ENCODE data around the gene TK1.

TK1 gene

GRCh38 chr17:78219396-78220150, 32.7 kb upstream of the TK1 start:
- peak in 1 of 2 experiments; percentile 52 for DNase-seq

DNA sequence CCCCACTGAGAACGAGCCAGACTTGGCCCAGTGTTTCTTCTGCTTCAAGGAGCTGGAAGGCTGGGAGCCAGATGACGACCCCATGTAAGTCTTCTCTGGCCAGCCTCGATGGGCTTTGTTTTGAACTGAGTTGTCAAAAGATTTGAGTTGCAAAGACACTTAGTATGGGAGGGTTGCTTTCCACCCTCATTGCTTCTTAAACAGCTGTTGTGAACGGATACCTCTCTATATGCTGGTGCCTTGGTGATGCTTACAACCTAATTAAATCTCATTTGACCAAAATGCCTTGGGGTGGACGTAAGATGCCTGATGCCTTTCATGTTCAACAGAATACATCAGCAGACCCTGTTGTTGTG, 27.8 kb upstream of the TK1 start:
- DNase-seq: no peak

DNA sequence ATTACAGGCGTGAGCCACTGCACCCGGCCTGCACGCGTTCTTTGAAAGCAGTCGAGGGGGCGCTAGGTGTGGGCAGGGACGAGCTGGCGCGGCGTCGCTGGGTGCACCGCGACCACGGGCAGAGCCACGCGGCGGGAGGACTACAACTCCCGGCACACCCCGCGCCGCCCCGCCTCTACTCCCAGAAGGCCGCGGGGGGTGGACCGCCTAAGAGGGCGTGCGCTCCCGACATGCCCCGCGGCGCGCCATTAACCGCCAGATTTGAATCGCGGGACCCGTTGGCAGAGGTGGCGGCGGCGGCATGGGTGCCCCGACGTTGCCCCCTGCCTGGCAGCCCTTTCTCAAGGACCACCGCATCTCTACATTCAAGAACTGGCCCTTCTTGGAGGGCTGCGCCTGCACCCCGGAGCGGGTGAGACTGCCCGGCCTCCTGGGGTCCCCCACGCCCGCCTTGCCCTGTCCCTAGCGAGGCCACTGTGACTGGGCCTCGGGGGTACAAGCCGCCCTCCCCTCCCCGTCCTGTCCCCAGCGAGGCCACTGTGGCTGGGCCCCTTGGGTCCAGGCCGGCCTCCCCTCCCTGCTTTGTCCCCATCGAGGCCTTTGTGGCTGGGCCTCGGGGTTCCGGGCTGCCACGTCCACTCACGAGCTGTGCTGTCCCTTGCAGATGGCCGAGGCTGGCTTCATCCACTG, 27.3 kb upstream of the TK1 start, which contains the start of gene BIRC5:
TSS of gene BIRC5 (plus strand) at position 238 of the 690 bp plus-strand sequence. CDS start at position 302, 64 bp downstream.
- DNase-seq: peak; percentile 98

GRCh38 chr17:78211032-78211431, 24.2 kb upstream of the TK1 start:
- DNase-seq: no peak

DNA sequence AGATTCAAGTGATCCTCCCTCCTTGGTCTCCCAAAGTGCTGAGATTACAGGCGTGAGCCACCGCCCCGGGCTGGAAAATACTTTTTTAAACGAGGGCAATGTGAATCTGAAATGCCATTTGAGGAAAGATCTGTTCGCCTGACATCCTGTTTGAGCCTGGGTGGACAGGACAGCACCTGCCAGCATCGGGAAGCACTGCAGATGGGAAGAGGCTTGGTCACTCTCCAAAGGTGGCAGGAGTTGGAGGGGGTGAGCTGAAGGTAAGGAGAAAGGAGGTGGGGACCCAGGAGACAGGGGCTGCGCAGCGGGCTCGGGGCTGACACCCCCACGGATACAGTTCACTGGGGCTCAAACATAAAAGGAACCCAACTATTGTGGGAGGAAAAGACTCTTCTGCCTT, 23.3 kb upstream of the TK1 start:
- DNase-seq: no peak

DNA sequence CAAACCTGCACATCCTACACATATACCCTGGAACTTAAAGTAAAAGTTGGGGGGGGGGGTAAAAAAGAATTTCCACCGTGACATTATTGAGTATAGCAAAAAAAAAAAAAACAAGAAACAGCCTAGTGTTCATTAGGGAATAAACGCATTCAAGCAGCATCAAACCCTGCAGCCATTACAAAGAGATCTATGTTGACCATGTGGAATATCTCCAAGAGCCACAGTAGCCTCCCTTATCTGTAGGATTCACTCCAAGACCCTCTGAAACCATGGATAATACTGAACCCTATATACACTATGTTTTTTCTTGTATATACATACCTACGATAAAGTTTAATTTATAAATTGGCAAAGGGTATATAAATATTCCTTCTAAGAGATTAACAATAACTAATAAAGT, 21.6 kb upstream of the TK1 start:
- DNase-seq: no peak

DNA sequence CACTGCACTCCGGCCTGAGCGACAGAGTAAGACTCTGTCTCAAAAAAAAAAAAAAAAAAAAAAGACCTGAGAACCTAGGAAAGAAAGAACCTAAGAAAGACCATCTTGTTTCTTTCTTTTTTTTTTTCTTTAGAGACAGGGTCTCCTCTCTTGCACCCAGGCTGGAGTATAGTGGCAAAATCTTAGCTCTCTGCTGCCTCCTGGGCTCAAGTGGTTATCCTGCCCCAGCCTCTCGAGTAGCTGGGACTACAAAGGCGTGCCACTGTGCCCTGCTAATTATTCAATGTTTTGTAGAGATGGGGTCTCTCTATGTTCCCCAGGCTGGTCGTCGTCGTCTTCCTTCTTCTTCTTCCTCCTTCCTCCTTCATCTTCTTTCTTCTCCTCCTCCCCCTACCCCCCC, 19.4 kb upstream of the TK1 start:
- DNase-seq: no peak

- DNase-seq: no peak
Observed at GRCh38 chr17:78205124-78205775, 18.4 kb upstream of the TK1 start.

- DNase-seq: no peak
Observed at GRCh38 chr17:78204387-78205123, 17.7 kb upstream of the TK1 start.

- DNase-seq: no peak
Observed at GRCh38 chr17:78202666-78203065, 15.8 kb upstream of the TK1 start.

GRCh38 chr17:78200451-78200850, 13.6 kb upstream of the TK1 start:
- DNase-seq: no peak

GRCh38 chr17:78197147-78197832, 10.4 kb upstream of the TK1 start:
- peak; percentile 18 to 53 for DNase-seq

- no peak for DNase-seq
Observed at GRCh38 chr17:78196716-78197115, 9.9 kb upstream of the TK1 start.

- DNase-seq: peak; percentile 42 to 74
Observed at GRCh38 chr17:78185981-78186691, 716 bp downstream of the TK1 start.

DNA sequence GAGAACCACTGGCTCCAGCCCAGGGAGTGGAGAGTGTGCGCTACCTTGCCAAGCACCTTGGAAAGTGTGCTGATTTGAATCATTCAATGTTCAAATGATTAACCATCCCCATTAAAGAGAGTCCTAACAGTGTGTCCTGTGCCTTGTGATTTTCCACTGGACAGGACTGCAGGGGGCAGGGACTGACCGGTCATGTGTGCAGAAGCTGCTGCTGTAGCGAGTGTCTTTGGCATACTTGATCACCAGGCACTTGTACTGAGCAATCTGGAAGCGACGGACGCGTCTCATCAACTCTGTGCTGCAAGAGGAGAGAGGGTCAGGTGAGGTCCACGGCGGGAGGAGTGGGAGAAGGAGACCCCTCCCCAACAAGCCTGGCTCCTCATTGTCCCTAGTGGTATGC, 2.0 kb downstream of the TK1 start:
- no peak for DNase-seq

GRCh38 chr17:78184351-78184750, 2.5 kb downstream of the TK1 start:
- no peak for DNase-seq

- DNase-seq: no peak
Observed at GRCh38 chr17:78183916-78184315, 2.9 kb downstream of the TK1 start.

DNA sequence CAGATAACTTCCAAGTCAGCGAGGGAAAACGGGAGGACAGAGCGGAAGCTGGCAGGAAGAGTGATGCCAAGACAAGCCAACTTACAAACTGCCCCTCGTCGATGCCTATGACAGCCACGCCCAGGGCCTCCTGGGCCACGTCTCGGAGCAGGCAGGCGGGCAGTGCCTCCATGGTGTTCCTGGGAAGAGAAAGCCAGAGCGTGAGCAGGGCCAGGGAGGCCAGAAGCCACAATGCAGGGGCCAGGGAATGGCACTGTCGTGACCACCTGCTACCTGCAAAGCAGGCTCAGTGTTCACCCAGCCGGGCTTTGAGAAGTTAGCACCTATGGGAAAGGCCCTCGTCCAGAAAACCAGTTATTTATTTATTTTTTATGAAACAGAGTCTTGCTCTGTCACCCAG, 4.3 kb downstream of the TK1 start:
- no peak for DNase-seq

DNA sequence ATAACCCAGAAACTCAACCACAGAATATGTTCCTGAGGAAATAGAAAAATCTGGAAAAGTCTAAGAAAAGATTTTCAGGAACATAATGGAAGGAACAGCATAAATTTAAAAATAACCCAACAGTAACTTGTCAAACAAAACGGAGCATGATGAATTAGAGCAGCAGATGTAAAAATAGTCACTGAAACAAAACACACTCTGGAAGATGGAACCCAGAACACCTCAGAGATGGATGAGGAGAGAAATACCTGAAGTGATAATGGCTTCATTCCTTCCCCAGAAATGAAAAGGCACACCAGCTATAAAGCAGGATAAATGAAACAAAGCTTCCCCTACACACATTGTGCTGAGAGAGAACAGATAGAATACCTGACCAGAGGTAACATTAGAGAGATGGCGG, 6.3 kb downstream of the TK1 start:
- no peak for DNase-seq

DNA sequence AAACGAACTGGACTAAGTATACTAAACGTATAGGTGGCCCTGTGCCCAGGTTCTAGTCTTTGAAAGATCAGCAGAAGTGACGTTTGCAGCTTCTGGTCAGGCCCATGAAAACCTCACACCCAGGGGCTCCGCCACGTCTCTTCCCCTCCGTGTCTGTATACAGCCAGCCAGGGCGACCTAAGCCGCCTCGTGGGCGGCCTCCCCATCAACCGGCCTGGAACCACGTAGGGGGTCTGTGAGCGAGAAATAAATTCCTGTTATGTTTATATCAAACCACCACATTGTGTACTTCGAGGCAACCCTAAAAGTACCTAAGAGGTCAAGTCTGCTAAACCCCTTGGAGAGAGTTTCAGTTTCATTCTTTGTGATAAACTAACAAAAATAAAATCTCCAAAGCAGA, 6.8 kb downstream of the TK1 start:
- DNase-seq: no peak

- DNase-seq: no peak
Observed at GRCh38 chr17:78179372-78179771, 7.5 kb downstream of the TK1 start.

DNA sequence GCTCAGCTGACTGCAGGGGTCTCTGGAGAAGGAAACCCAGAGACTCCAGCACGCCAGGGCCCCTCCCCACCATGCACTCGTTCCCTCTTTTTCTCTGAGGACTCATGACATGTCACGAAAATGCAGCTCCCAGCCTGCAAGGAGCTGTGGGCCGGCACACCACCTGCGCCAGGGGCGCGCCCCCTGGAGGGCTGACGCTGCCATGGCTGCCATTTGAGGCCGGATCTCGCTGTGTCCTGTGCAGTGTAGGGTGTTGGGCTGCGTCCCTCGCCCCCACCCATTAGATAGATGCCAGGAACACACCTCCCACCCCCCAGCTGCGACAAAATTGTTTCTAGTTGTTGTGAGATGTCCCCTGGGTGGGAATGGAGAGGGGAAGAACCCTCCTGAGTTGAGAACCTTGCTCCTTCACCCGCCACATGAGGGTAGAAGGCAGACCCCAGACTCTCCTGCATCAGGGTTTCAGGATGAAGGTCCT, 10.3 kb downstream of the TK1 start:
- DNase-seq: peak; percentile 60 to 83

Data from NCI-H524 (cell line).